ENCODE results near the gene NRAP. TPM values are rescaled to one million over a fixed set of nuclear protein-coding genes. Genes with fewer than 3 reads are reported as not detected.

The NRAP gene
- total RNA-seq, 1 experiment from 2014 or later, result not detected

DNA sequence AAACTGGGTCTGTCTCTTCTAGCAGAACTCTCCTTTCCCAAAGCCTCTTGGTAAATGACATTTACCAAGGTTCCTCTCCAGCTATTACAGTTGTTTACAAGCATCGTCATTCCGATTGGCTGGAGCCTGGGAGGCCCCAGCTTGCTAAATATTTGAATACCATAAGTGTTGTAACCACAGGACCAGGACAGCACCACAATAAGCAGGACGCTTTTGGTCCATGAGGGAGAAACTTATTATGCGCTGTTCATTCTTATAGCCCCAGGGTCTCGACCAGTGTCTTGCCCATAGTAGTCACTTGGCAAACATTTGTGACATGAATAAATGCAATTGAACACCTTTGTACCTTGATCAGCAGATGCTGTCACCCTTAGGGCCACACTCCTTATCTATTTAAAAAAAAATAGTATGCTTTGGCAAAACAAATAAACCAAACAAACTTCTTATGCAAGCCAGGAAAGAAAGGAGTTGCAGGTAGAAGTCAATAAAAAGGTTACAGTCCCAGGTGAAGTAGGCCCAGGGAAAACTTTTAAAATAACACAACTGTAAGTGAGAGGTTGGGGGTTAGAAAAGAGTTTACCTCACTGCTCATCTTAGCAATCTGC, 32.8 kb downstream of the NRAP start:
- Histone ChIP-seq H4K91ac (ENCODE audit: insufficient read length, low read depth, low read length) (no peak overlapping the region), H3K4me2 (ENCODE audit: insufficient read depth, insufficient read length, low read length) (no peak overlapping the region), H2BK12ac (ENCODE audit: insufficient read length, low read depth, low read length) (no peak overlapping the region), H4K20me1 (ENCODE audit: control insufficient read depth, insufficient read depth, insufficient read length) (no peaks in the 10 kb centered on the region), H2AK5ac (ENCODE audit: insufficient read length, low read length) (no peak overlapping the region), H3K9ac (ENCODE audit: extremely low read depth, insufficient read length, low read length) (no peak overlapping the region), H3K23me2 (ENCODE audit: insufficient read length, low read depth, low read length, poor library complexity, severe bottlenecking) (no peaks in the 10 kb centered on the region), H2AFZ (ENCODE audit: low read length) (no peak overlapping the region), H2BK15ac (ENCODE audit: low read depth, low read length) (no peak overlapping the region), H3K18ac (ENCODE audit: insufficient read length, low read depth, low read length) (no peak overlapping the region), H2BK120ac (ENCODE audit: low read depth, low read length, poor library complexity, severe bottlenecking) (no peak overlapping the region), H3K79me2 (ENCODE audit: insufficient read depth, low read length) (no peaks in the 10 kb centered on the region; the same call in 1 of the 2 replicates), H2BK5ac (ENCODE audit: insufficient read length, low read length) (no peak overlapping the region), H3K79me1 (ENCODE audit: insufficient read depth, low read depth, low read length, poor library complexity, severe bottlenecking) (no peaks in the 10 kb centered on the region), H3K56ac (ENCODE audit: insufficient read length, low read depth, low read length) (no peak overlapping the region), H3K9me3 (ENCODE audit: control insufficient read depth, low read depth, low read length) (no peaks in the 10 kb centered on the region), H3K23ac (ENCODE audit: insufficient read length, low read depth, low read length) (no peak overlapping the region), H3K27ac (ENCODE audit: insufficient read length, low read depth, low read length) (no peak overlapping the region), H2BK20ac (ENCODE audit: low read depth, low read length, poor library complexity, severe bottlenecking) (no peak overlapping the region), H3K14ac (ENCODE audit: insufficient read depth, low read length) (no peak overlapping the region), H3K4me1 (ENCODE audit: insufficient read depth, low read length) (no peaks in the 10 kb centered on the region; the same call in 1 of the 2 replicates), H3T11ph (ENCODE audit: low read length) (no peak overlapping the region), H4K5ac (ENCODE audit: insufficient read length, low read depth, low read length) (no peak overlapping the region), H3K4ac (ENCODE audit: low read depth, low read length) (no peak overlapping the region), H3K27me3 (ENCODE audit: insufficient read depth, low read length) (no peaks in the 10 kb centered on the region), H4K8ac (replicated peaks; ENCODE audit: insufficient read length, low read depth, low read length) (no peak overlapping the region)
- Mint-ChIP-seq H3K4me3 (no peak overlapping the region), H3K9me3 (no peaks in the 10 kb centered on the region), H3K27me3 (ENCODE audit: low read depth) (peaks cover 16% of the 10 kb centered on the region), H3K27ac (no peak overlapping the region), H3K4me1 (peaks cover 14 to 18% of the 10 kb centered on the region in 2 experiments), H3K36me3 (ENCODE audit: insufficient read depth in 1 of 3, low read depth in 3 of 3) (peaks cover 0 to 2% (median 0%) of the 10 kb centered on the region in 3 experiments; a peak in 1 of 7 replicates)
- TF ChIP-seq, protein P1, sequence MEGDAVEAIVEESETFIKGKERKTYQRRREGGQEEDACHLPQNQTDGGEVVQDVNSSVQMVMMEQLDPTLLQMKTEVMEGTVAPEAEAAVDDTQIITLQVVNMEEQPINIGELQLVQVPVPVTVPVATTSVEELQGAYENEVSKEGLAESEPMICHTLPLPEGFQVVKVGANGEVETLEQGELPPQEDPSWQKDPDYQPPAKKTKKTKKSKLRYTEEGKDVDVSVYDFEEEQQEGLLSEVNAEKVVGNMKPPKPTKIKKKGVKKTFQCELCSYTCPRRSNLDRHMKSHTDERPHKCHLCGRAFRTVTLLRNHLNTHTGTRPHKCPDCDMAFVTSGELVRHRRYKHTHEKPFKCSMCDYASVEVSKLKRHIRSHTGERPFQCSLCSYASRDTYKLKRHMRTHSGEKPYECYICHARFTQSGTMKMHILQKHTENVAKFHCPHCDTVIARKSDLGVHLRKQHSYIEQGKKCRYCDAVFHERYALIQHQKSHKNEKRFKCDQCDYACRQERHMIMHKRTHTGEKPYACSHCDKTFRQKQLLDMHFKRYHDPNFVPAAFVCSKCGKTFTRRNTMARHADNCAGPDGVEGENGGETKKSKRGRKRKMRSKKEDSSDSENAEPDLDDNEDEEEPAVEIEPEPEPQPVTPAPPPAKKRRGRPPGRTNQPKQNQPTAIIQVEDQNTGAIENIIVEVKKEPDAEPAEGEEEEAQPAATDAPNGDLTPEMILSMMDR (conservative IDR thresholded peaks at IDR 0.05), result no peak
- WGBS (ENCODE audit: extremely low coverage, insufficient read length, low lambda C conversion rate), result no CpG with 5 or more reads among the region's 5 CpGs
- no peak for DNase-seq

Measured in H9 (cell line).